GM12873 (cell line): ENCODE data around the gene LYZL1.
"Not testable (repeated sequence)": the region's sequence is repeated elsewhere in the genome, so short reads cannot be mapped to it uniquely, and the experiment has no call there.

Experiments
- CTCF ChIP-seq: IDR thresholded peaks from 2 replicates; pipeline ENCODE4 v1.5.1; 2012; ENCODE audit warnings: low read depth, mild to moderate bottlenecking, moderate library complexity, low read length, control low read depth; ENCODE audit not compliant: insufficient read depth; ENCODE audit errors: missing control alignments

The LYZL1 gene

GRCh38 chr10:29288906-29289305, at the start of gene LYZL1:
LYZL1 (plus strand) TSS chr10:29289070; CDS start chr10:29291868, 2,798 bp downstream.
- not testable (repeated sequence) for TF ChIP-seq CTCF

GRCh38 chr10:29239569-29240472, 49.0 kb upstream of the LYZL1 start:
- peak; percentile 80 for TF ChIP-seq CTCF

GRCh38 chr10:29240986-29241660, 47.7 kb upstream of the LYZL1 start:
- no peak for TF ChIP-seq CTCF

- TF ChIP-seq CTCF, result no peak
These were observed 46.9 kb upstream of the LYZL1 start for GRCh38 chr10:29241925-29242324.

GRCh38 chr10:29243066-29243465, 45.8 kb upstream of the LYZL1 start:
- no peak for TF ChIP-seq CTCF

- TF ChIP-seq CTCF, result peak; percentile 26
These were observed 45.1 kb upstream of the LYZL1 start for GRCh38 chr10:29243750-29244149.

- no peak for TF ChIP-seq CTCF
These were observed 43.9 kb upstream of the LYZL1 start for GRCh38 chr10:29244978-29245377.
